SW480 (cell line): Measurements from ENCODE around the gene NDUFA9.

Experiments used
- DNase-seq: peaks from one replicate; pipeline ENCODE4 v3.0.0-alpha.2; 2016; ENCODE audit warnings: low spot score

The NDUFA9 gene

GRCh38 chr12:4648501-4649357, at the start of gene NDUFA9, which contains the start of gene AKAP3:
NDUFA9 (plus strand) TSS chr12:4649114; CDS start chr12:4649127, 13 bp downstream.
AKAP3 (minus strand) TSS chr12:4649051; CDS start chr12:4638196, 10,855 bp downstream.
- peak; percentile 91 for DNase-seq

GRCh38 chr12:4603421-4603820, 45.5 kb upstream of the NDUFA9 start:
- DNase-seq, result no peak

GRCh38 chr12:4603946-4604345, 45.0 kb upstream of the NDUFA9 start:
- DNase-seq, result no peak

- peak; percentile 96 for DNase-seq
Observed at GRCh38 chr12:4604684-4605193, 44.2 kb upstream of the NDUFA9 start.

- DNase-seq, result no peak
Observed at GRCh38 chr12:4607056-4607455, 41.9 kb upstream of the NDUFA9 start.

- no peak for DNase-seq
Observed at GRCh38 chr12:4609071-4609470, 39.8 kb upstream of the NDUFA9 start.

GRCh38 chr12:4610481-4610880, 38.4 kb upstream of the NDUFA9 start:
- DNase-seq, result no peak

- DNase-seq, result no peak
Observed at GRCh38 chr12:4615667-4616066, 33.2 kb upstream of the NDUFA9 start.

- no peak for DNase-seq
Observed at GRCh38 chr12:4621511-4621910, 27.4 kb upstream of the NDUFA9 start.

- DNase-seq, result no peak
Observed at GRCh38 chr12:4626543-4626942, 22.4 kb upstream of the NDUFA9 start.

GRCh38 chr12:4628406-4628805, 20.5 kb upstream of the NDUFA9 start:
- DNase-seq, result no peak

GRCh38 chr12:4630262-4630661, 18.7 kb upstream of the NDUFA9 start:
- DNase-seq, result no peak

GRCh38 chr12:4643747-4644146, 5.2 kb upstream of the NDUFA9 start:
- DNase-seq, result no peak

GRCh38 chr12:4645023-4645422, 3.9 kb upstream of the NDUFA9 start:
- no peak for DNase-seq

- DNase-seq, result peak; percentile 28
Observed at GRCh38 chr12:4648104-4648500, 812 bp upstream of the NDUFA9 start.

GRCh38 chr12:4649358-4649661, 396 bp downstream of the NDUFA9 start:
- no peak for DNase-seq

- DNase-seq, result no peak
Observed at GRCh38 chr12:4653257-4653656, 4.3 kb downstream of the NDUFA9 start.

- DNase-seq, result no peak
Observed at GRCh38 chr12:4653691-4654090, 4.8 kb downstream of the NDUFA9 start.

- no peak for DNase-seq
Observed at GRCh38 chr12:4663971-4664505, 15.1 kb downstream of the NDUFA9 start.

- DNase-seq, result no peak
Observed at GRCh38 chr12:4665236-4665635, 16.3 kb downstream of the NDUFA9 start.

GRCh38 chr12:4679711-4680110, 30.8 kb downstream of the NDUFA9 start:
- no peak for DNase-seq

- no peak for DNase-seq
Observed at GRCh38 chr12:4681732-4682131, 32.8 kb downstream of the NDUFA9 start.

- DNase-seq, result no peak
Observed at GRCh38 chr12:4685317-4685716, 36.4 kb downstream of the NDUFA9 start.

GRCh38 chr12:4690760-4691159, 41.8 kb downstream of the NDUFA9 start:
- DNase-seq, result no peak
